Aorta (tissue), 5 donors: ENCODE results near the gene CNGA3. TPM values are rescaled to one million over a fixed set of nuclear protein-coding genes. Genes with fewer than 3 reads are reported as not detected.
"Not testable (repeated sequence)": the region's sequence is repeated elsewhere in the genome, so short reads cannot be mapped to it uniquely, and the experiment has no call there.

Source experiments
- ATAC-seq: fragments of 200-7000 bp; cut with Tn5 transposase; one replicate; pipeline ENCODE4 v1.9.1; 2022; ENCODE audit warnings: moderate library complexity; ENCODE audit not compliant: low FRiP score
- DNase-seq, 2 donors: peaks; one replicate each; pipeline ENCODE4 v3.0.0-alpha.2; 2020
- H3K27ac ChIP-seq, 2 donors: one replicate each; pipeline ENCODE4 v1.5.1; 2013; ENCODE audit warnings: low read length in 2 of 2, mild to moderate bottlenecking in 2 of 2, moderate library complexity in 2 of 2, control low read depth in 1 of 2, inconsistent platforms in 1 of 2, low read depth in 1 of 2
- H3K27me3 ChIP-seq, 2 donors: one replicate each; pipeline ENCODE4 v1.6.1; 2013; ENCODE audit warnings: control low read depth in 1 of 2, low read length in 1 of 2, mild to moderate bottlenecking in 1 of 2, moderate library complexity in 1 of 2; ENCODE audit not compliant: insufficient read depth in 2 of 2, control insufficient read depth in 1 of 2
- H3K36me3 ChIP-seq, 2 donors: one replicate each; pipeline ENCODE4 v1.6.1; 2013; ENCODE audit warnings: control low read depth in 1 of 2, low read length in 1 of 2, mild to moderate bottlenecking in 1 of 2; ENCODE audit not compliant: insufficient read depth in 2 of 2, control insufficient read depth in 1 of 2
- H3K4me1 ChIP-seq, 2 donors: one replicate each; pipeline ENCODE4 v1.6.1; 2013; ENCODE audit warnings: low read length in 2 of 2, control low read depth in 1 of 2, mild to moderate bottlenecking in 1 of 2, moderate library complexity in 1 of 2; ENCODE audit not compliant: insufficient read depth in 2 of 2, control insufficient read depth in 1 of 2
- H3K4me3 ChIP-seq, 2 donors: one replicate each; pipeline ENCODE4 v1.5.1; 2013; ENCODE audit warnings: low read length in 2 of 2, control low read depth in 1 of 2, mild to moderate bottlenecking in 1 of 2
- H3K9me3 ChIP-seq: one replicate; pipeline ENCODE4 v1.6.1; 2013; ENCODE audit warnings: mild to moderate bottlenecking, low read length; ENCODE audit not compliant: control insufficient read depth
- WGBS, 2 donors: extraction: QIAGEN DNeasy Blood & Tissue Kit; methylation state at CpG; one replicate each; pipeline ENCODE4 v1.1.7; 2013; 5-methylcytosine and 5-hydroxymethylcytosine counted together
- intact Hi-C, 2 donors: fragments of 100-400 bp; cut with DNase I; formaldehyde crosslinking; loops; one replicate each; pipeline versions ENCODE4 v1.14.2 to v1.15.0; 2022
- polyA plus RNA-seq, 2 donors: library from polyadenylated mRNA; stranded (reverse); fragments of 200-250 nt; gene quantifications; one replicate each; pipeline ENCODE4 v1.2.3, GENCODE V29; 2013
- total RNA-seq, 2 donors: library from RNA; stranded (reverse); fragmentation: NEBNext Ultra II Directional; extraction: Animal tissue kit (Norgen Biotek cat#: 25700); gene quantifications; one replicate each; pipeline ENCODE4 v1.2.1, GENCODE V29; 2021
- donor health status: healthy with polysubstance abuse.
- donor health status: Bipolar disorder and iron deficiency.
- donor health status: DM: no; HTN: no; CAD: no.
- donor health status: DM: no; HTN: no; CAD: no.
- donor health status: DM: yes; HTN: yes; CAD: no.

The CNGA3 gene
- total and polyA plus RNA-seq, 4 donors = not detected

GRCh38 chr2:98317214-98317613, 29.0 kb upstream of the CNGA3 start:
- ATAC-seq (no peak), DNase-seq (no peak)
- 24 to 29% methylated on average over 3 of the region's 3 CpGs for WGBS, 2 donors
- intact Hi-C loops = no loop called here
- Histone ChIP-seq H3K27me3 (no peaks in the 10 kb centered on the region), H3K27ac (no peak overlapping the region), H3K9me3 (peaks cover 9% of the 10 kb centered on the region), H3K4me3 (no peak overlapping the region), H3K4me1 (no peaks in the 10 kb centered on the region), H3K36me3 (no peaks in the 10 kb centered on the region)

GRCh38 chr2:98320171-98320570, 26.1 kb upstream of the CNGA3 start:
- H3K36me3 ChIP-seq, H3K4me3 ChIP-seq, intact Hi-C loops, ATAC-seq, DNase-seq, H3K27ac ChIP-seq, H3K27me3 ChIP-seq, H3K4me1 ChIP-seq: not testable (repeated sequence)
- H3K9me3 ChIP-seq = peaks cover 12% of the 10 kb centered on the region
- WGBS, 2 donors = 85 to 89% methylated on average over 3 of the region's 3 CpGs

GRCh38 chr2:98324181-98324580, 22.1 kb upstream of the CNGA3 start:
- Histone ChIP-seq H3K27ac (no peak overlapping the region), H3K9me3 (peaks cover 12% of the 10 kb centered on the region), H3K4me3 (no peak overlapping the region), H3K27me3 (no peaks in the 10 kb centered on the region), H3K36me3 (no peaks in the 10 kb centered on the region), H3K4me1 (no peaks in the 10 kb centered on the region)
- 72 to 74% methylated on average over 2 of the region's 2 CpGs for WGBS, 2 donors
- DNase-seq (no peak), ATAC-seq (no peak)
- intact Hi-C loops = no loop called here

- intact Hi-C loops = no loop called here
- ATAC-seq (no peak), DNase-seq (no peak)
- Histone ChIP-seq H3K27me3 (no peaks in the 10 kb centered on the region), H3K36me3 (no peaks in the 10 kb centered on the region), H3K4me3 (no peak overlapping the region), H3K27ac (no peak overlapping the region), H3K9me3 (peaks cover 3% of the 10 kb centered on the region), H3K4me1 (no peaks in the 10 kb centered on the region)
- 93 to 96% methylated on average over 4 of the region's 4 CpGs for WGBS, 2 donors
These were observed 18.5 kb upstream of the CNGA3 start for GRCh38 chr2:98327776-98328175.

GRCh38 chr2:98329549-98329948, 16.7 kb upstream of the CNGA3 start:
- no peak for DNase-seq
- 81 to 88% methylated on average over 4 of the region's 4 CpGs for WGBS, 2 donors

DNA sequence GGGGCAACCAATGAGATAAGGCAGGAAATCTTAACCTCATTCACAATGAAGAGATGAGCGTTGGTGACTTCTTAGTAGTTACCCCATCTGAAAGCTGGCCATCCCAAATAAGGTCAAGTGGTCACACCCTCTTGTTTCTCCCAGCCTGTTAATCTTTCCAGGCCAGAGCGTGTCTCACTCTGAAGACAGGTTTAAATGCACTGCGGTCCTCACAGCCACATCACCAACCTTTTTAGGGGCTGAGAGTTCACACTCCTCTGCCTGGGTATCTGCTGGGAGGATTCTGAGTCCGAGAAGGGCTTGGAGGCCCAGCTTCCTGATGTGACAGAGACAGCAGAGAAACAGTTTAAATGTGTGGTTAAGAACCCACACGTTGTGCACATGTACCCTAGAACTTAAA, 13.3 kb upstream of the CNGA3 start:
- ATAC-seq = no peak
- H3K4me1 ChIP-seq = peaks cover 0 to 3% of the 10 kb centered on the region in 2 donors

More at GRCh38 chr2:98329549-98329948, 16.7 kb upstream of the CNGA3 start:
- ATAC-seq = no peak
- Histone ChIP-seq H3K36me3 (no peaks in the 10 kb centered on the region), H3K4me1 (peaks cover 0 to 3% of the 10 kb centered on the region in 2 donors), H3K4me3 (no peak overlapping the region), H3K27me3 (no peaks in the 10 kb centered on the region), H3K9me3 (peaks cover 2% of the 10 kb centered on the region), H3K27ac (no peak overlapping the region)
- intact Hi-C loops = no loop called here

GRCh38 chr2:98333922-98334321, 12.3 kb upstream of the CNGA3 start:
- WGBS, 2 donors = 57% methylated on average over 2 of the region's 2 CpGs

More for the DNA sequence above, 13.3 kb upstream of the CNGA3 start:
- H3K27ac ChIP-seq = no peak overlapping the region
- no peak overlapping the region for H3K4me3 ChIP-seq
- DNase-seq = no peak
- no peaks in the 10 kb centered on the region for H3K36me3 ChIP-seq
- 90 to 91% methylated on average over 5 of the region's 5 CpGs for WGBS, 2 donors
- H3K9me3 ChIP-seq = peaks cover 2% of the 10 kb centered on the region
- intact Hi-C loops = no loop called here
- H3K27me3 ChIP-seq = no peaks in the 10 kb centered on the region

DNA sequence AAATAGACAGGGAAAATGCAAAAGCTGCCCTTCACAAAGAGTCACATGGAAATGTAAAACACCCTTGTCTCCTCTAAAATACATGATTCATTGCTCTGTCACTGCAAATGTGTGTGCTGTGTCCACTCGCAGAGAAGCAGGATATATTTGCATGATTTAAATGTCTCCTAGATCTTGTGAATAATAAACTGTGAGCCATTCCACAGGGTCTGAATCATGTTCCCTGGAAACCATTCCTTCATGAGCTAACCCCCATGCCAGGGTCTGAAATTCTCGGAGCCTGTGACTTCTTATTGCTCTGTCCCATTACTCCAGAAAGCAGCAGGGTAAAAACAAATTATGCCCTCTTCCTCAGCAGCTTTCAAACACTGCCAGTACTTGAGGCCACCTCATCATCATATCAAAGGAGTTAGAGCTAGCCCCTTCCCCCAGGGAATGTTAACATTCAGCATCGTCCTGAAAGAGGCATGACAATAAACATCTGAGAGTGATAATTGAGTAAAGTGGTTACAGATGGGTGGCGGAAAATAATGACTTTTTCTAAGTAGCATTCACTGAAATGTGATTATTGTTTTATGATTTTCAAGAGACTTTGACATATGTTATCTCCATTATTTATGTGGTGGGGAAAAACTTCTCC, 11.7 kb upstream of the CNGA3 start:
- H3K27ac ChIP-seq = peak overlapping the region in 1 of 2 donors; percentile 6
- no peak overlapping the region for H3K4me3 ChIP-seq
- no peaks in the 10 kb centered on the region for H3K27me3 ChIP-seq
- no peak for DNase-seq
- no peaks in the 10 kb centered on the region for H3K36me3 ChIP-seq
- peak; percentile 29 for ATAC-seq
- intact Hi-C loops = no loop called here
- H3K9me3 ChIP-seq = peaks cover 3% of the 10 kb centered on the region
- WGBS, 2 donors = 11 to 18% methylated on average over 4 of the region's 4 CpGs
- H3K4me1 ChIP-seq = peaks cover 0 to 3% of the 10 kb centered on the region in 2 donors

More at GRCh38 chr2:98333922-98334321, 12.3 kb upstream of the CNGA3 start:
- Histone ChIP-seq H3K4me3 (no peak overlapping the region), H3K4me1 (peaks cover 0 to 3% of the 10 kb centered on the region in 2 donors), H3K27ac (no peak overlapping the region), H3K27me3 (no peaks in the 10 kb centered on the region), H3K9me3 (peaks cover 2% of the 10 kb centered on the region), H3K36me3 (no peaks in the 10 kb centered on the region)
- DNase-seq (no peak), ATAC-seq (no peak)
- intact Hi-C loops = no loop called here

- no peak overlapping the region for H3K4me3 ChIP-seq
- peaks cover 1% of the 10 kb centered on the region for H3K9me3 ChIP-seq
- ATAC-seq = no peak
- 85 to 86% methylated on average over 3 of the region's 3 CpGs for WGBS, 2 donors
- intact Hi-C loops = no loop called here
- peaks cover 0 to 3% of the 10 kb centered on the region in 2 donors for H3K4me1 ChIP-seq
- H3K27ac ChIP-seq = no peak overlapping the region
- DNase-seq = no peak
- no peaks in the 10 kb centered on the region for H3K36me3 ChIP-seq
- no peaks in the 10 kb centered on the region for H3K27me3 ChIP-seq
These were observed 11.0 kb upstream of the CNGA3 start for GRCh38 chr2:98335271-98335670.
